ENCODE measurements around the gene SUPT7L.

DNA sequence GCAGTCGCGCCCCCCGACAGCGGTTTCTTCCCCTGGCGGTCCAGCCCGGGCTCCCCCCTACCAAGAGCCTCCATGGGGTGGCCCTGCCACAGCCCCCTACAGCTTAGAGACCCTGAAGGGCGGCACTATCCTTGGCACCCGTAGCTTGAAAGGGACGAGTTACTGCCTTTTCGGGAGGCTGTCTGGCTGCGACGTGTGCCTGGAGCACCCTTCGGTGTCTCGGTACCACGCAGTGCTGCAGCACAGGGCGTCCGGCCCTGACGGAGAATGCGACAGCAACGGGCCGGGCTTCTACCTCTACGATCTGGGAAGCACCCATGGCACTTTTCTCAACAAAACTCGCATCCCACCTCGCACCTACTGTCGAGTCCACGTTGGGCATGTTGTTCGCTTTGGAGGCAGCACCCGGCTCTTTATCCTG, 750 bp upstream of the SUPT7L start:
- TF ChIP-seq, protein P1, sequence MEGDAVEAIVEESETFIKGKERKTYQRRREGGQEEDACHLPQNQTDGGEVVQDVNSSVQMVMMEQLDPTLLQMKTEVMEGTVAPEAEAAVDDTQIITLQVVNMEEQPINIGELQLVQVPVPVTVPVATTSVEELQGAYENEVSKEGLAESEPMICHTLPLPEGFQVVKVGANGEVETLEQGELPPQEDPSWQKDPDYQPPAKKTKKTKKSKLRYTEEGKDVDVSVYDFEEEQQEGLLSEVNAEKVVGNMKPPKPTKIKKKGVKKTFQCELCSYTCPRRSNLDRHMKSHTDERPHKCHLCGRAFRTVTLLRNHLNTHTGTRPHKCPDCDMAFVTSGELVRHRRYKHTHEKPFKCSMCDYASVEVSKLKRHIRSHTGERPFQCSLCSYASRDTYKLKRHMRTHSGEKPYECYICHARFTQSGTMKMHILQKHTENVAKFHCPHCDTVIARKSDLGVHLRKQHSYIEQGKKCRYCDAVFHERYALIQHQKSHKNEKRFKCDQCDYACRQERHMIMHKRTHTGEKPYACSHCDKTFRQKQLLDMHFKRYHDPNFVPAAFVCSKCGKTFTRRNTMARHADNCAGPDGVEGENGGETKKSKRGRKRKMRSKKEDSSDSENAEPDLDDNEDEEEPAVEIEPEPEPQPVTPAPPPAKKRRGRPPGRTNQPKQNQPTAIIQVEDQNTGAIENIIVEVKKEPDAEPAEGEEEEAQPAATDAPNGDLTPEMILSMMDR (IDR thresholded peaks at IDR 0.05) = no peak
- TF ChIP-seq POLR2A (IDR thresholded peaks at IDR 0.05) = no peak

Data from right lobe of liver (tissue), 4 donors.